SH-SY5Y (cell line): Measurements from ENCODE around the gene HSPB6.

Experiments used
- GATA2 ChIP-seq: IDR thresholded peaks from 2 replicates; pipeline ENCODE4 v1.6.1; 2011; ENCODE audit warnings: mild to moderate bottlenecking, low read depth, low read length
- GATA3 ChIP-seq: IDR thresholded peaks from 2 replicates; pipeline ENCODE4 v1.6.1; 2011; ENCODE audit warnings: low read depth, mild to moderate bottlenecking, low read length, moderate library complexity

Gene HSPB6

DNA sequence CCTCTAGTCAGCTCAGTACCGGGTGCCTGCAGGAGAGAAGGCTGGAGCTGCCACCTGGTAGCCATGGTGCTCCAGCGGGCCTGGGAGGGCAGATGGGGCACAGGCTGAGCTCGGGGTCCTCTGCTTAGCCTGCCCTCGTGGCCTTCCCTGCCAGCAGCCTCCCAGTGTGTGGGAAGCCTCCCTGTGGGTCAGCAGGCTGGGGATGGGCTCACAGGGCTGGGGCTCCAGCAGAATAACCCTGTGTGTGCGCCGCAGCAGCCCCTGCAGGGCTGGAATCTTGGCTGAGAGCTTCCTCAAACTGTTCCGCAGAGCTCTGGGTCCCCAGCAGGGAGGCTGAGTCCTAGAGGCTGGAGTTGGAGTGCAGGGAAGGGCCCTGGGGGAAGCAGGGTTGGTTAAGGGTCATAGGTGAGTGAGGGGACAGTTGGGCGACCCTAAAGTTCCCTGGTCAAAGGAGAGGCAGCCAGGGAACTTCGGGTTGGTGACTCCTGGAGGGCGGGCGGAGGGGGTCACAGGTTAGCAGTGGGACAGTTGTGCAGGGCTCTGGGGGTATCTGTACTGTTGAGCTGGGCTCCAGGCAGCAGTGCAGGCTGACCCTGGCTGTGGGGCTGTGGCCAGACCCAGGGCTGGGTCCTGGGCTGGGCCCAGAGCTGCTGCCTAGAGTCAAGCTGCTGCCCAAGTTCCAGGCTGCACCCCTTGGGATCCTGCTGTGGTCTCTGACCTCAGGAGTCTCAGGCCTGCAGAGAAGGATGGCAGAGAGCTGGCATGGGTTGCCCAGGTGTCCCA is 32.6 kb upstream of the HSPB6 start:
- TF ChIP-seq GATA3 (no peak), GATA2 (no peak)

DNA sequence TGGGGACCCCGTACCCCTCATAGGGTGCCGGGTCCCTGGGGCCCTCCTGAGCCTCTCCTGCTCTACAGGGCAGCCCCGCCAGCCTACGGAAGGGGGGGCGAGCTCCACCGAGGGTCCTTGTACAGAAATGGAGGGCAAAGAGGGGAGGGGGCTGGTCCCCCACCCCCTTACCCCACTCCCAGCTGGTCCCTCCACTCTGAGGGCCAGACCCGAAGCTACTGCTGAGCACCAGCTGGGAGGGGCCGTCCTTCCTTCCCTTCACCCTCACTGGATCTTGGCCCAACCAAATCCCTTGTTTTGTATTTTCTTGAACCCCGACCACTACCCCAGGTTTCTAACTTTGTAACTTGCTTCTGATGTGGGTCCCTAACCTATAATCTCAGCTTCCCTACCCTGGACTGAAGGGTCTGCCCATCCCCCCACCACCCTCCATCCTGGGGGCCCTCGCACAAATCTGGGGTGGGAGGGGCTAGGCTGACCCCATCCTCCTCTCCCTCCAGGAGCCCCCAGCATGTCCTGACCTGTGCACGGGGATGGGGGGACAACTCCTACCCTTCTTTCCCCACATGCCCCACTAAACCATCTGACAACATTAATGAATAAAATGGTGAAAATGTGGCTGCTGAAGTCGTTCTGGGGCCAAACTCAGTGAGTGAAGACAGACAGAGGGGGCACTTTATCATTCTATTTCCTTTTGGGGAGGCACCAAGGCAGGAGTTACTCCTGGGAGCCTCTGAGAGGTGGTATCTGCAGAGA is 31.6 kb upstream of the HSPB6 start:
- TF ChIP-seq GATA3: no peak
- no peak for TF ChIP-seq GATA2

DNA sequence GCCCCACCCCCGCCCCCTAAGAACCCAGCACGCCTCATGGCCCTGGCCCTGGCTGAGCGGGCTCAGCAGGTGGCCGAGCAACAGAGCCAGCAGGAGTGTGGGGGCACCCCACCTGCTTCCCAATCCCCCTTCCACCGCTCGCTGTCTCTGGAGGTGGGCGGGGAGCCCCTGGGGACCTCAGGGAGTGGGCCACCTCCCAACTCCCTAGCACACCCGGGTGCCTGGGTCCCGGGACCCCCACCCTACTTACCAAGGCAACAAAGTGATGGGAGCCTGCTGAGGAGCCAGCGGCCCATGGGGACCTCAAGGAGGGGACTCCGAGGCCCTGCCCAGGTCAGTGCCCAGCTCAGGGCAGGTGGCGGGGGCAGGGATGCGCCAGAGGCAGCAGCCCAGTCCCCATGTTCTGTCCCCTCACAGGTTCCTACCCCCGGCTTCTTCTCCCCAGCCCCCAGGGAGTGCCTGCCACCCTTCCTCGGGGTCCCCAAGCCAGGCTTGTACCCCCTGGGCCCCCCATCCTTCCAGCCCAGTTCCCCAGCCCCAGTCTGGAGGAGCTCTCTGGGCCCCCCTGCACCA is 30.5 kb upstream of the HSPB6 start:
- no peak for TF ChIP-seq GATA3
- TF ChIP-seq GATA2: no peak

- no peak for TF ChIP-seq GATA3
- TF ChIP-seq GATA2: no peak
Observed at GRCh38 chr19:35786299-35787160, 29.7 kb upstream of the HSPB6 start.

DNA sequence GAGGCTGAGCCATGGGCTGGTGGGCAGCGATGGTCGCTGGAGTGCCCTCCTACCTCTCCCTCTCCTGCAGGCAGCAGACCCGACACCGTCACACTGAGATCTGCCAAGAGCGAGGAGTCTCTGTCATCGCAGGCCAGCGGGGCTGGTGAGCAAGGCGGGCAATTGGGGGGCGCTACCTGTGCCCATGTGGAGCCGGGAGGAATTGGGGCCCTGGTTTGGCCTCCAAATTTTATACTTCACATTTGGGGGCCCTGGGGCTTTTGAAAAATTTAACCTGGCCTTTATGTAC is 28.5 kb upstream of the HSPB6 start:
- no peak for TF ChIP-seq GATA3
- no peak for TF ChIP-seq GATA2

GRCh38 chr19:35784503-35785338 is 27.9 kb upstream of the HSPB6 start:
- no peak for TF ChIP-seq GATA2
- TF ChIP-seq GATA3: no peak

GRCh38 chr19:35783469-35784434 is 26.9 kb upstream of the HSPB6 start:
- TF ChIP-seq GATA3: no peak
- no peak for TF ChIP-seq GATA2

DNA sequence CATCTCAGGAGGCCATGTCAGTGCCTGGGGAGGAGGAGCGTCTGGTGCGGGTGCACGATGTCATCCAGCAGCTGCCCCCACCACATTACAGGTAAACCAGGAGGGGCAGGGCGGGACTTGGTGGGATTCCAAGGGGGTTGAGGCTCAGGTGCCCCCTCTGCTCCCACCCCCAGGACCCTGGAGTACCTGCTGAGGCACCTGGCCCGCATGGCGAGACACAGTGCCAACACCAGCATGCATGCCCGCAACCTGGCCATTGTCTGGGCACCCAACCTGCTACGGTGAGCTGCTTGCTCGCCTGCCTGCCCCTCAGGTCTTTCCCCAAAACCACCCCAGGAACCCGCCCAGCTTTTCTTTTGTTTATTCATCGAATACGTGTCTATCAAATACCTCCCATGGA is 25.8 kb upstream of the HSPB6 start:
- TF ChIP-seq GATA2 (no peak), GATA3 (no peak)

GRCh38 chr19:35781650-35782049 is 24.8 kb upstream of the HSPB6 start:
- TF ChIP-seq GATA2: no peak

- TF ChIP-seq GATA3: no peak
- no peak for TF ChIP-seq GATA2
Observed at GRCh38 chr19:35780717-35781116, 23.9 kb upstream of the HSPB6 start.

DNA sequence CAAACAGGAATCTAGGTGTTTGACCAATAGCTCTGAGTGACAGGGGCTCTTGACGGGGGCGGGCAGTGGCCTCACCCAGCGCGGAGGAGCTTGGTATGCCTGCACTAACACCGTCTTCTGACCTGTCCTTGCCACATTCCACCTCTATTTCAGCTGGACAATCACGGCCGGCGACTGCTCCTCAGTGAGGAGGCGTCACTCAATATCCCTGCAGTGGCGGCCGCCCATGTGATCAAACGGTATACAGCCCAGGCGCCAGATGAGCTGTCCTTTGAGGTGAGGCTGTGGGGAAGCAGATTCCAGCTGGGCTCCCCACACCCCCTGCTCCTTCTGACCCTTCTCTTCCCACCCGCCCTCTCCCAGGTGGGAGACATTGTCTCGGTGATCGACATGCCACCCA is 23.2 kb upstream of the HSPB6 start:
- TF ChIP-seq GATA3 (no peak), GATA2 (no peak)

DNA sequence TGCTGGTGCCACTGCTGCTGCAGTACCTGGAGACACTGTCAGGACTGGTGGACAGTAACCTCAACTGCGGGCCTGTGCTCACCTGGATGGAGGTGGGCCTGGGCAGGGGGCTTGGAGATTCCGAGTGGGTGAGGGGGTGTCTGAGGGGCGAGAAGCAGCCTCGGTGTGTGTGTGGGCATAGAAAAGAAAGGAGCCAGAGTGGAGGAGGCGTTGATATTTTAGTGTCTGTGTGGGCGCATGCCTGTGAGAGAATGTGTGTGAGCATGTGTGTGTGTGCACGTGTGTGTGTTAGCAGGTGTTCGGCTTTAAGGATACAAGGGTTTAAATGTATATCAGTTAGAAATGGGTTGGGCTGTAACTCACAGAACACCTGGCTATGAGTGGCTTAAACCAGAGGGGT is 22.2 kb upstream of the HSPB6 start:
- TF ChIP-seq GATA2: no peak
- TF ChIP-seq GATA3: no peak
